Thyroid gland (tissue), 4 donors: ENCODE results near the gene CDC42EP1.

Experiments
- CTCF ChIP-seq, 6 experiments: fragments of 200-600 bp in 3 of 6; fragments of 450-650 bp in 3 of 6; sonication (generic) in 3 of 6; IDR thresholded peaks; one replicate each; pipeline ENCODE4 v1.5.1; 2016 to 2019; ENCODE audit warnings: antibody characterized with exemption in 6 of 6, mild to moderate bottlenecking in 2 of 6, inconsistent platforms in 1 of 6, moderate library complexity in 1 of 6
- POLR2A ChIP-seq, 2 donors: fragments of 450-650 bp; IDR thresholded peaks; one replicate each; pipeline ENCODE4 v1.6.1; 2017; ENCODE audit warnings: antibody characterized with exemption in 2 of 2, mild to moderate bottlenecking in 2 of 2, moderate library complexity in 1 of 2

- TF ChIP-seq CTCF (IDR thresholded peaks at IDR 0.05) (no peak), POLR2A (IDR thresholded peaks at IDR 0.05) (no peak)
Measured at GRCh38 chr22:37553725-37554124, 6.6 kb upstream of the CDC42EP1 start.
